ENCODE measurements around the gene AOC3. TPM values are rescaled to one million over a fixed set of nuclear protein-coding genes. Genes with fewer than 3 reads are reported as not detected.

AOC3 gene
- total and polyA plus RNA-seq, 2 of the 13 experiments (the other 11 are each of a cell fraction or from before 2014, with no cell fraction given) = 8.7 to 51.7 TPM

- TF ChIP-seq SKI (IDR thresholded peaks at IDR 0.05; ENCODE audit: partially characterized antibody) (no peak), ELF1 (CRISPR knock-in tag; IDR thresholded peaks at IDR 0.05) (no peak), ZNF563 (CRISPR knock-in tag; IDR thresholded peaks at IDR 0.05) (no peak), ZNF296 (CRISPR knock-in tag; conservative IDR thresholded peaks at IDR 0.05) (0 out of 2 replicates have a peak, but pooled peaks have one; percentile 45), ZFP1 (CRISPR knock-in tag; IDR thresholded peaks at IDR 0.05) (no peak), PRPF4 (IDR thresholded peaks at IDR 0.05; ENCODE audit: low read depth, low read length, poor library complexity, severe bottlenecking) (no peak), ZBTB40 (IDR thresholded peaks at IDR 0.05) (no peak), ZBTB40 (CRISPR knock-in tag; IDR thresholded peaks at IDR 0.05) (no peak), ZNF646 (CRISPR knock-in tag; IDR thresholded peaks at IDR 0.05) (no peak), ZNF580 (CRISPR knock-in tag; IDR thresholded peaks at IDR 0.05; ENCODE audit: borderline replicate concordance, low read depth) (no peak), ATM (IDR thresholded peaks at IDR 0.05; ENCODE audit: borderline replicate concordance) (no peak), PHB2 (IDR thresholded peaks at IDR 0.05; ENCODE audit: partially characterized antibody) (no peak)
These were observed 17.1 kb upstream of the AOC3 start (continued) for GRCh38 chr17:42833767-42834422.

Measured in HepG2 (cell line).